HepG2 (cell line): ENCODE data around the gene PADI6. TPM values are rescaled to one million over a fixed set of nuclear protein-coding genes. Genes with fewer than 3 reads are reported as not detected.

Source experiments
- ATAC-seq: fragments of 200-7000 bp; cut with Tn5 transposase; 3 replicates; pipeline ENCODE4 v1.9.1; 2020; ENCODE audit warnings: mild to moderate bottlenecking, moderate library complexity
- BruUV-seq: library from RNA; stranded (reverse); fragments of 400-500 nt; replicated peaks from 2 replicates; lab custom pipeline; 2021; lab: Mats Ljungman, UMichigan
- CTCF ChIA-PET: fragments of 300-600 bp; formaldehyde crosslinking; extraction: SDS; loops from one replicate; lab custom pipeline; 2021; ENCODE audit warnings: low total read pairs, inconsistent platforms, low intra/inter-chr PET ratio; lab: Yijun Ruan, JAX
- POLR2A ChIA-PET: fragments of 350-600 bp; sonication (Branson Sonifier 250); formaldehyde crosslinking; loops from one replicate; lab custom pipeline; 2020; ENCODE audit warnings: antibody characterized with exemption, inconsistent platforms; lab: Yijun Ruan, JAX
- DNase-seq: peaks from one replicate; pipeline ENCODE4 v3.0.0-alpha.2; 2015; ENCODE audit warnings: low spot score
- FAIRE-seq: peaks from 3 replicates; lab custom pipeline; 2011; peaks lifted over from hg19 to GRCh38; lab: Jason Lieb, UNC
- H2AFZ ChIP-seq: one replicate; pipeline ENCODE4 v1.6.1; 2011; ENCODE audit warnings: low read length, inconsistent platforms
- H3K27ac ChIP-seq: fragments of 300-600 bp; 3 replicates; pipeline ENCODE4 v1.8.0; 2011; ENCODE audit warnings: mixed run types, mild to moderate bottlenecking, mixed read lengths, low read length, inconsistent platforms; ENCODE audit not compliant: insufficient read depth; ENCODE audit errors: extremely low read length
- H3K27me3 ChIP-seq, 2 experiments: fragments of 200-600 bp in 1 of 2; 2 replicates in 1 of 2; 3 replicates in 1 of 2; pipeline versions ENCODE4 v1.6.0 to v1.8.0; 2011; ENCODE audit warnings: low read length in 2 of 2, mild to moderate bottlenecking in 2 of 2, moderate library complexity in 2 of 2, inconsistent platforms in 1 of 2; ENCODE audit not compliant: insufficient read depth in 2 of 2, control insufficient read depth in 1 of 2
- H3K36me3 ChIP-seq, 2 experiments: fragments of 200-600 bp in 1 of 2; replicated peaks in 1 of 2; 2 replicates in 1 of 2; 3 replicates in 1 of 2; pipeline versions ENCODE4 v1.5.1 to v1.8.0; 2011; ENCODE audit warnings: low read length in 2 of 2, inconsistent platforms in 1 of 2; ENCODE audit not compliant: insufficient read depth in 2 of 2, control insufficient read depth in 1 of 2
- H3K4me1 ChIP-seq: 2 replicates; pipeline ENCODE4 v1.5.1; 2012; ENCODE audit warnings: low read length, inconsistent platforms; ENCODE audit not compliant: insufficient read depth
- H3K4me2 ChIP-seq: 2 replicates; pipeline ENCODE4 v1.6.0; 2011; ENCODE audit warnings: low read depth, low read length, inconsistent platforms
- H3K4me3 ChIP-seq, 3 experiments: fragments of 200-600 bp in 1 of 3; sonication (generic), shearing (Covaris generic) in 1 of 3; replicated peaks in 1 of 3; 2 replicates each; pipeline ENCODE4 v1.5.1; 2011 to 2016; ENCODE audit warnings: low read length in 3 of 3, inconsistent platforms in 2 of 3, low read depth in 2 of 3, mild to moderate bottlenecking in 2 of 3, control low read depth in 1 of 3, mixed read lengths in 1 of 3; ENCODE audit not compliant: insufficient read depth in 1 of 3
- H3K79me2 ChIP-seq: one replicate; pipeline ENCODE4 v1.6.1; 2011; ENCODE audit warnings: low read length, inconsistent platforms; ENCODE audit not compliant: insufficient read depth
- H3K9ac ChIP-seq: 2 replicates; pipeline ENCODE4 v1.6.0; 2011; ENCODE audit warnings: mild to moderate bottlenecking, low read depth, low read length, inconsistent platforms; ENCODE audit not compliant: insufficient read depth
- H3K9me3 ChIP-seq: 2 replicates; pipeline ENCODE4 v1.5.1; 2012; ENCODE audit warnings: mild to moderate bottlenecking, low read length
- H4K20me1 ChIP-seq: 2 replicates; pipeline ENCODE4 v1.6.0; 2011; ENCODE audit warnings: inconsistent platforms, mild to moderate bottlenecking, low read length, moderate library complexity; ENCODE audit not compliant: insufficient read depth
- CEBPG ChIP-seq: IDR thresholded peaks from 2 replicates; pipeline ENCODE4 v1.6.1; 2016
- DR1 ChIP-seq: sonication (generic); formaldehyde crosslinking; IDR thresholded peaks from 2 replicates; pipeline ENCODE4 v1.8.0; 2021; ENCODE audit warnings: mild to moderate bottlenecking, missing genetic modification reagents, inconsistent platforms
- EHMT2 ChIP-seq: fragments of 200-600 bp; sonication (generic); IDR thresholded peaks from 2 replicates; pipeline ENCODE4 v1.7.0; 2017; ENCODE audit warnings: antibody characterized with exemption, low read depth, low read length, borderline replicate concordance
- GABPB1 ChIP-seq: IDR thresholded peaks from 2 replicates; pipeline ENCODE4 v1.6.1; 2016; ENCODE audit warnings: mild to moderate bottlenecking, missing genetic modification reagents, moderate library complexity, missing compliant biosample characterization
- NFRKB ChIP-seq: fragments of 450-650 bp; IDR thresholded peaks from 2 replicates; pipeline ENCODE4 v1.6.1; 2017
- NKX3-1 ChIP-seq: sonication (generic); formaldehyde crosslinking; IDR thresholded peaks from 2 replicates; pipeline ENCODE4 v1.5.0; 2020; ENCODE audit warnings: missing genetic modification reagents
- NR2F6 ChIP-seq, 2 experiments: IDR thresholded peaks; 2 replicates each; pipeline ENCODE4 v1.6.1; 2016; ENCODE audit warnings: antibody characterized with exemption in 1 of 2, mild to moderate bottlenecking in 1 of 2
- REPIN1 ChIP-seq: sonication (generic); formaldehyde crosslinking; IDR thresholded peaks from 2 replicates; pipeline ENCODE4 v1.8.0; 2022; ENCODE audit warnings: missing genetic modification reagents, low read depth, mild to moderate bottlenecking, borderline replicate concordance
- SMAD9 ChIP-seq: sonication (generic); formaldehyde crosslinking; IDR thresholded peaks from 2 replicates; pipeline ENCODE4 v1.5.1; 2020; ENCODE audit warnings: mild to moderate bottlenecking, missing genetic modification reagents
- SP1 ChIP-seq, 2 experiments: fragments of 450-650 bp in 1 of 2; sonication (generic) in 1 of 2; formaldehyde crosslinking in 1 of 2; IDR thresholded peaks; 2 replicates each; pipeline versions ENCODE4 v1.4.0 to v1.6.1; 2016 to 2020; ENCODE audit warnings: missing genetic modification reagents in 1 of 2
- ZBTB7A ChIP-seq: sonication (generic); formaldehyde crosslinking; IDR thresholded peaks from 2 replicates; pipeline ENCODE4 v1.8.0; 2022; ENCODE audit warnings: mild to moderate bottlenecking, missing genetic modification reagents
- ZNF230 ChIP-seq: sonication (generic); formaldehyde crosslinking; IDR thresholded peaks from 2 replicates; pipeline ENCODE4 v1.4.0; 2020; ENCODE audit warnings: mild to moderate bottlenecking, missing genetic modification reagents
- ZNF263 ChIP-seq: sonication (generic); formaldehyde crosslinking; IDR thresholded peaks from 2 replicates; pipeline ENCODE4 v1.4.0; 2020; ENCODE audit warnings: missing genetic modification reagents
- ZNF333 ChIP-seq: sonication (generic); formaldehyde crosslinking; IDR thresholded peaks from 2 replicates; pipeline ENCODE4 v1.4.0; 2020; ENCODE audit warnings: mild to moderate bottlenecking, missing genetic modification reagents, borderline replicate concordance
- ZNF709 ChIP-seq: sonication (generic); formaldehyde crosslinking; IDR thresholded peaks from 2 replicates; pipeline ENCODE4 v1.5.0; 2020; ENCODE audit warnings: mild to moderate bottlenecking, missing genetic modification reagents
- ZNF850 ChIP-seq: sonication (generic); formaldehyde crosslinking; conservative IDR thresholded peaks from 2 replicates; pipeline ENCODE4 v1.9.0; 2021; ENCODE audit warnings: mild to moderate bottlenecking, missing genetic modification reagents
- ZSCAN31 ChIP-seq: sonication (generic); formaldehyde crosslinking; IDR thresholded peaks from 2 replicates; pipeline ENCODE4 v1.5.0; 2020; ENCODE audit warnings: low read depth, mild to moderate bottlenecking, missing genetic modification reagents
- WGBS: methylation state at CpG from one replicate; pipeline ENCODE4 v1.1.6; 2017; ENCODE audit warnings: low lambda C conversion rate; 5-methylcytosine and 5-hydroxymethylcytosine counted together
- in situ Hi-C: cut with HindIII; loops from 2 replicates; pipeline ENCODE4 v1.10.0; 2017; ENCODE audit warnings: low pct_unique_long_range_greater_than_20kb; ENCODE audit not compliant: extremely low pct_ligation_motif_present
- intact Hi-C: fragments of 100-400 bp; cut with micrococcal nuclease; formaldehyde crosslinking; loops from one replicate; pipeline ENCODE4 v1.10.0; 2022; ENCODE audit not compliant: unreplicated experiment
- polyA plus RNA-seq, 8 experiments: library from polyadenylated mRNA; depleted of rRNA in 3 of 8; stranded (reverse) in 7 of 8; unstranded in 1 of 8; fragments of >200 nt; fragmentation: Illumina TruSeq in 4 of 8; extraction: Trizol in 4 of 8; gene quantifications; 2 replicates each; pipeline versions ENCODE4 v1.2.1 to v1.2.3, GENCODE V29; 2011 to 2016; ENCODE audit warnings: low read depth in 4 of 8, missing spikeins in 1 of 8, mixed read lengths in 1 of 8; ENCODE audit not compliant: insufficient read depth in 1 of 8
- total RNA-seq, 5 experiments: library from RNA; depleted of rRNA; stranded (reverse); fragments of >200 nt; fragmentation: Illumina TruSeq; extraction: Trizol; gene quantifications; 2 replicates each; pipeline ENCODE4 v1.2.3, GENCODE V29; 2016; ENCODE audit warnings: low read depth in 1 of 5
- TF ChIP-seq, protein P1 (sequence below): sonication (generic); formaldehyde crosslinking; IDR thresholded peaks from 2 replicates; pipeline ENCODE4 v1.5.0; 2020; ENCODE audit warnings: mild to moderate bottlenecking, missing genetic modification reagents, moderate library complexity

The PADI6 gene
- total and polyA plus RNA-seq, 2 of the 13 experiments (the other 11 are each of a cell fraction or from before 2014, with no cell fraction given), result not detected

DNA sequence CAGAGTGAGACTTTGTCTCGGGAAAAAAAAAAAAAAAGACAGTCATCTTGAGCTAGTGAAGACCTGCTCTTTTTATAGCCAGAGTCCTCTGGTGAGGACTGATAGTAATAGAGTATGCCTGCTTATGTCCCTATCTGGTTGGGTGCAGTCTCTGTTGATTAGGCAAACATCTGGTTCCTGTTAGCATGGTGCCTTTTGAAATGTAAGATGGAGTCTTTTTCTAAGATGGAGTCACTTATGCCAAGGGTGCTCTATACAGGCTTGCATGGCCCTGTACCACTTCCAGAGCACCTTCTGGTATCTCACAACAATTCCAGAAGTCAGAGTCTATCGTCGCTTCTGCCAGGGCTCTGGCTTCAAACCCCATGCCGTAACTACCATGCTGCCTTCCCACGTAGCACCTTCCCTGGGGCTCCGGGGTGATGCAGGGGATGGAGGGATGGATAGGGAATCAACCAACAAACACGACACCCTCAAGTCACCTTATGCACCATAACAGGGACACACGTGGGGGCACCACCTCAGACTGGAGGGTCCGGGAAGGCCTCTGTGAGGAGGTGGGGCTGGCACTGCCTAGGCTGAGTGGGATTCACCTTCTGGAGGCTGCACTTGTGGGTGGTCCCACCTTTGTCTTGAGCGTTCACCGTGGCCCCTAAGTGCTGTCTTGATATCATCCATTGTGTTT, 11.6 kb upstream of the PADI6 start:
- Histone ChIP-seq H3K9ac (no peak overlapping the region), H3K4me3 (no peak overlapping the region), H3K36me3 (no peaks in the 10 kb centered on the region), H3K27ac (no peak overlapping the region), H2AFZ (no peak overlapping the region), H3K27me3 (peaks cover 0 to 24% of the 10 kb centered on the region in 2 experiments; a peak in 3 of 5 replicates), H3K4me1 (no peaks in the 10 kb centered on the region), H3K4me2 (no peak overlapping the region), H3K9me3 (no peaks in the 10 kb centered on the region), H4K20me1 (no peaks in the 10 kb centered on the region), H3K79me2 (no peaks in the 10 kb centered on the region)
- no peak for FAIRE-seq
- POLR2A ChIA-PET, result no interaction called here
- intact Hi-C loops (no loop called here), in situ Hi-C loops (no loop called here)
- no TSS peak for BruUV-seq
- no peak for DNase-seq
- WGBS, result 32% methylated on average over 11 of the region's 11 CpGs
- TF ChIP-seq NR2F6 (IDR thresholded peaks at IDR 0.05) (no peak), NR2F6 (CRISPR knock-in tag; IDR thresholded peaks at IDR 0.05) (no peak), ZSCAN31 (CRISPR knock-in tag) (no peak), ZBTB7A (CRISPR knock-in tag) (no peak), ZNF263 (no peak), NFRKB (no peak), CEBPG (CRISPR knock-in tag) (no peak), SMAD9 (no peak), EHMT2 (no peak), ZNF333 (no peak), ZNF709 (no peak), GABPB1 (CRISPR knock-in tag) (no peak), DR1 (CRISPR knock-in tag) (no peak), SP1 (IDR thresholded peaks at IDR 0.05) (no peak), SP1 (CRISPR knock-in tag; IDR thresholded peaks at IDR 0.05) (no peak), NKX3-1 (CRISPR knock-in tag) (no peak), ZNF850 (no peak), REPIN1 (CRISPR knock-in tag) (no peak), ZNF230 (CRISPR knock-in tag) (no peak)
- TF ChIP-seq, protein P1, sequence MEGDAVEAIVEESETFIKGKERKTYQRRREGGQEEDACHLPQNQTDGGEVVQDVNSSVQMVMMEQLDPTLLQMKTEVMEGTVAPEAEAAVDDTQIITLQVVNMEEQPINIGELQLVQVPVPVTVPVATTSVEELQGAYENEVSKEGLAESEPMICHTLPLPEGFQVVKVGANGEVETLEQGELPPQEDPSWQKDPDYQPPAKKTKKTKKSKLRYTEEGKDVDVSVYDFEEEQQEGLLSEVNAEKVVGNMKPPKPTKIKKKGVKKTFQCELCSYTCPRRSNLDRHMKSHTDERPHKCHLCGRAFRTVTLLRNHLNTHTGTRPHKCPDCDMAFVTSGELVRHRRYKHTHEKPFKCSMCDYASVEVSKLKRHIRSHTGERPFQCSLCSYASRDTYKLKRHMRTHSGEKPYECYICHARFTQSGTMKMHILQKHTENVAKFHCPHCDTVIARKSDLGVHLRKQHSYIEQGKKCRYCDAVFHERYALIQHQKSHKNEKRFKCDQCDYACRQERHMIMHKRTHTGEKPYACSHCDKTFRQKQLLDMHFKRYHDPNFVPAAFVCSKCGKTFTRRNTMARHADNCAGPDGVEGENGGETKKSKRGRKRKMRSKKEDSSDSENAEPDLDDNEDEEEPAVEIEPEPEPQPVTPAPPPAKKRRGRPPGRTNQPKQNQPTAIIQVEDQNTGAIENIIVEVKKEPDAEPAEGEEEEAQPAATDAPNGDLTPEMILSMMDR (CRISPR knock-in tag), result no peak
- ATAC-seq, result no peak
- CTCF ChIA-PET, result no interaction called here
